Measurements from ENCODE around the gene ACSBG1.

ACSBG1 gene

GRCh38 chr15:78216276-78217104 is 17.9 kb downstream of the ACSBG1 start:
- DNase-seq = no peak

- no peak for DNase-seq
These were observed 20.4 kb downstream of the ACSBG1 start for GRCh38 chr15:78213956-78214355.

- DNase-seq = no peak
These were observed 21.0 kb downstream of the ACSBG1 start for GRCh38 chr15:78213425-78213750.

GRCh38 chr15:78212546-78213424 is 21.6 kb downstream of the ACSBG1 start:
- no peak for DNase-seq

GRCh38 chr15:78212008-78212407 is 22.4 kb downstream of the ACSBG1 start:
- no peak for DNase-seq

DNA sequence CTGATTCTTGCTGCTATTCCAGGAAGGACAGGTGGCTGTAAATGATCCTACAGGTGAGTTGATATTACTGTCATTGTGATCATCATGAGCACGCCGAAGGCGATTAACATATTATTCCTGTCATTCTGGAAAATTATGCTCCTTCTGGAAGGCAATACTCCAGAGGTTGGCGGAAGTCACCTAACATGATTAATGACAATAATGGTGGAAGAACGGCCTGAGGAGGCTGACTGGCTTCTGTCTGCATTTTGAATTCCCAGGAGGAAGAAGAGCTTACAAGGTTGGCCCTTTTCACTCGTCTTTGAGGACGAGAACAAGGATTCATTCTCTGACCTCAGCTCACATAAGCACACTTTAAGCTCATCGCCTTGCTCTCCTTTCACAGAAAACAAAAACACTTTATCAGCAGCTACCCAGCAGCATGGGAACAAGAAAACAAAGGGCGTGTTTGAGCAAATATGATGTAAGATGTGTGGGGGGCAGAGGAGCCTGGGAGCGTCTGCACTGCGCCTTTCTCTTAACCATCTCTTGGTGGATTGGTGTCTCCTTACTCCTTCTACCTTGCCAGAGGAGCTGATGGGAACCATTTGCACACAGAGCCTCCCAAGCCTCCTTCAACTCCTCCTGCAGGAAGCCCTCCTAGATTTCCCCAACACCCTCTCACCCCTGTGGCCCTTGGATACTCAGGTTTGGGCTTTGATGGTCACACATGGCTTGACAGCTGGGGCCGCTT is 23.0 kb downstream of the ACSBG1 start:
- no peak for DNase-seq

DNA sequence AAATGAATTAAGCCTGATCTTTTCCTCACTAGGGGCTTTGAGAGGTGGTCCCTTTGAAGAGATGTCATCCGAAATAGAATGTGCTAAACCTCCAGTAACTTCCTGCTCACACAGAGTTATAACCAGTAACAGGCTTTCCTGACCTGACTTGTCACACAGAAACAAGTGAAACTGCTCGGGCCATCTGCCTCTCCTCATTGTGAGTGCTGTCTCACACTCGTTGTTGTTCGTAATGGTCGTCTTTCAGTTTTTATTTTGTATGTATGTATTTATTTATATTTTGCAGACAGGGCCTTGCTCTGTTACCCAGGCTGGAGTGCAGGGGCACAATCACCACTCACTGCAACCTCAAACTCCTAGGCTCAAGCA is 24.0 kb downstream of the ACSBG1 start:
- DNase-seq = no peak

DNA sequence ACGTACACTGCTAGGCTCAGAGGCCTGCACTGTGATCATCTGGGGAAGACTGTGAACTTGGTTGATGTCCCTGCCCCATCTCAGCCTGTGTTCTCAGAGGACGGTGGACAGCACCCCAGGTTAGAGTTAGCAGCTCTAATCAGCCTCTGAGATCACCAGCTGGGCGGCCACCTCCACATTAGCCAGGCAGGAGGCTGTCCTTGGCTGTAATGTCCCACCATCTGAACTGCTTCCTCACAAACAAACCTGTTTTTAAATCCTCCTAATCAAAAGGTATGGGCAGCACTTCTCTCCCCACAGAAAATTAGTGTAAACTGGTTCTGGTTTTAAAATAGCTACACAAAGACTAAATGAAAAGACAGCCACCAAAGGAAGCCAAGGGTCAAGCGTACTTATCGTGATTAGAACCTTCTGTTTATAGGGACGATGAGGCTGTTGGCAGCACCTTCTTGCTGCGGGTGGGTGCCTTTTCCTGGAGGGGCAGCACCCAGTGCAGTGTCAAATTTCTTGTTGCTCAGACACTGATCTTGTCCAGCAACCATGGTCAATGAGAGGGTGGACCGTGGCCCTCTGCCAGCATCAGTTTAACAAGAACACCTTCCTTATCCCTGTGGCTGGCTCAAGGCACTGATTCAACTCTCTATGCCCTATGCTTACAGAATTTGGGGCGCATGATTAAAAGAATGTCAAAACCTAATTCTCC is 24.6 kb downstream of the ACSBG1 start:
- no peak for DNase-seq

- DNase-seq = no peak
These were observed 25.3 kb downstream of the ACSBG1 start for GRCh38 chr15:78208887-78209645.

- no peak for DNase-seq
These were observed 26.0 kb downstream of the ACSBG1 start for GRCh38 chr15:78208341-78208844.

- no peak for DNase-seq
These were observed 26.6 kb downstream of the ACSBG1 start for GRCh38 chr15:78207641-78208340.

GRCh38 chr15:78207110-78207458 is 27.3 kb downstream of the ACSBG1 start:
- no peak for DNase-seq

DNA sequence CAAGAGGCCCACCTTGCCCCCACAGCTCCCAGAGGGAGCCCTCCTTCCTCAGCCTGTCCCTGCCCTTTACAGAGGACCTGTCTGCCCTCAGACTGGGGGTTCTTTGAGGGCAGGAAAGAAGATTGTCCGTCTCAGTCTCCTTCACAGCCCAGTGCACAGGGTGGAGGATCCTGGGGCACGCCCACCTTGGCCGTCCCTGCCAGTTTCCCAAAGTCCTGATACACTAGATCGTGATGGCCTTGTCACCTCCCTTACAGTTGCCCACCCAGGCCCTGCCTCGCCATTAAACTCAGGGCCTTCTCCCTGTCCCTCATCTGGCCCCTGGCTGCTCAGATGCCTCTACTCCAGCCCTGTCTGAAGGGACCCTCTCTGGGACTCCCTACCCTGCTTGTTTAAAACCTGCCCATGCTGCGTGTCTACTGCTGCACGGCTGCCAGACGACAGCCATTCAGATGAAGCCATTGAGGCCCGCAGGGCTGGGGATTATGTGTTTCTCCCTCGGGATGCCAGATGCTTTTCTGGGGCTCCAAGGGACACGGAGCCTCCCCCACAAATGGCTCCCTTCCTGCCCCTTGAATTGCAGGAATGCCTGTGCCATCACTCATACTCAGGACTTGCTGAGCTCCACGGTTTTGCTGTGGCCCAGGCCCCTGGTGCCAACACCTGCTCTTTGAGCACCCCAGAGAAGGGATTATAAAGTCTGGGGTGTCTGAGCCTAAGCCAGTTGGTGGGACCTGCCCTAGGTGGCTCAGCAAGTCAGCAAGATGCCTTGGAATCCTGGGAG is 27.8 kb downstream of the ACSBG1 start:
- DNase-seq = no peak

- DNase-seq = no peak
These were observed 28.5 kb downstream of the ACSBG1 start for GRCh38 chr15:78205856-78206255.

- DNase-seq = no peak
These were observed 29.0 kb downstream of the ACSBG1 start for GRCh38 chr15:78205337-78205736.

DNA sequence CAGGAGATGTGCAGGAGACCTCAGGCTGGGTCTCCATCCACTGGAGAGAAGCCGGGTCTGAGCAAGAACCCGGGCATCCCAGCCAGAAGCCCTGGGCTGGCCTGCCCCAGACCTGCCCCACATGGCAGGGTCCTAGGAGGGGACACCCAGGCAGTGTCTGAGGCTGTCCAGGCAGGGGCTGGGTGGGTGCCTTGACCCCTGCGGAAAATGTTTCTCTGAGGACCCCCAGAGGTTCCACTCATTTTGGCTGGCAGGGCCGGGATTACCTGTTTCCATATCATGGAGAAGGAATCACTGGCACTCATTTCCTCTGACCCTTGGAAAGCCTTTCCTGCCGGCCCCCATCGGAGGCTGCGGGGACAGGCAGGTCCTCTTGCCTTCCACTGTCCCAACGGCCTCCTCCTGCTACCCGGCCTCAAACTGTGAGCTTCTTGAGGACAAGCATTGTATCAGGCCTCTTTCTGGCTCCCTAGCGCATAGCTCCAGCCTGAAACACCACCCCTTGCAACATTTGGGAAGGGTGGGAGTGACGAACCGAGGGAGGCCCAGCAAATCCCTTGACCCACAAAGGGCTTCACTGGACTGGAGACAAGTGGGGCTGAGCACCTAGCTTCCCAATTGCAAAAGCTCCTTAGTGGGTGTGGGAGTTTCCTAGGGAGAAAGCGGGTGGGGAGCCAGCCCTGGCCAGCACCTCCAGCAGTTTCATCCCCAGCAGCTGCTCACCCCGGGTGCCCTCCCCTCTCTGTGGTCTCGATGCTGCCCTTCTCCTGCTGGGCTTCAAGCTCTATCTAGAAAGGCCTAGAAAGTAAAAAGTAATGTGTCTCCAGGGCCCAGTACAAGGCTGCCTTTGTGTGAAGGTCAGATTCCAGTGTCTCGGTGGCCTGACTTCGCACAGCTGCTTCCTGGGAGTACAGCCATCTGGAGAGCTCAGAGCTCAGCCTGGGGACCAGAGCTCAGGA is 29.7 kb downstream of the ACSBG1 start:
- no peak for DNase-seq

- DNase-seq = no peak
These were observed 30.8 kb downstream of the ACSBG1 start for GRCh38 chr15:78203346-78204225.
